Measurements from ENCODE around the gene LAGE3.

Gene LAGE3

GRCh38 chrX:154457491-154458115 is 21.5 kb downstream of the LAGE3 start:
- H3K4me3 ChIP-seq (ENCODE audit: low read depth, low read length), result peak overlapping the region; percentile 51
- peaks cover 3% of the 10 kb centered on the region; the same call in 1 of the 2 replicates for H3K4me1 ChIP-seq (ENCODE audit: control insufficient read depth, insufficient read depth, low read length)
- H3K9ac ChIP-seq (ENCODE audit: low read length), result peak overlapping the region; percentile 75
- peaks cover 24% of the 10 kb centered on the region; the same call in 1 of the 2 replicates for H3K9me3 ChIP-seq (ENCODE audit: control insufficient read depth, insufficient read depth, low read depth, low read length)
- H3K27ac ChIP-seq (ENCODE audit: low read depth, low read length), result no peak overlapping the region
- no peaks in the 10 kb centered on the region for H3K27me3 ChIP-seq (ENCODE audit: control insufficient read depth, insufficient read depth, low read length)
- peaks cover 18% of the 10 kb centered on the region for H3K36me3 ChIP-seq (ENCODE audit: control insufficient read depth, insufficient read depth, low read length)

GRCh38 chrX:154452823-154453222 is 26.3 kb downstream of the LAGE3 start:
- no peak overlapping the region for H3K9ac ChIP-seq (ENCODE audit: low read length)
- no peaks in the 10 kb centered on the region for H3K4me1 ChIP-seq (ENCODE audit: control insufficient read depth, insufficient read depth, low read length)
- H3K4me3 ChIP-seq (ENCODE audit: low read depth, low read length), result no peak overlapping the region
- H3K27ac ChIP-seq (ENCODE audit: low read depth, low read length), result no peak overlapping the region
- H3K36me3 ChIP-seq (ENCODE audit: control insufficient read depth, insufficient read depth, low read length), result peaks cover 35% of the 10 kb centered on the region
- peaks cover 14% of the 10 kb centered on the region; the same call in 1 of the 2 replicates for H3K9me3 ChIP-seq (ENCODE audit: control insufficient read depth, insufficient read depth, low read depth, low read length)
- no peaks in the 10 kb centered on the region for H3K27me3 ChIP-seq (ENCODE audit: control insufficient read depth, insufficient read depth, low read length)

DNA sequence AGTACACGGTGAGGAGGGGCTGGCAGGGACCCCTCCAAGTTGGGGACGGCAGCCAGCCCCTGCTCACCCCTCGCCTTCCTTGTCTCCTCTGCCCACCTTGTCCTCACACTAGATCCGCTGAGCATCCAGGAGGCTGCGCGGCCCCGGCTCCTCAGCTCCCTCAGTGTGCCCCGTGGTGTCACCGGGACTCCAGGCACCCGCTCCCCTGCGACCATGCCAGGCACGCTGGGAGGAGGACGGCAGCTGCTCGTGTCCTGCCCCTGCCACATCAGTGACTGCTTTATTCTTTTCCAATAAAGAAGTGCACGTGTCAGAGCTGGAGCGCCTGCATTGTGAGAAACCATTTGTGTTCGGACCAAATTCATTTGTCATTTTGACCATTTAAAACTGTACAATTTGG is 28.8 kb downstream of the LAGE3 start:
- Histone ChIP-seq H3K27me3 (ENCODE audit: control insufficient read depth, insufficient read depth, low read length) (no peaks in the 10 kb centered on the region), H3K36me3 (ENCODE audit: control insufficient read depth, insufficient read depth, low read length) (peaks cover 55% of the 10 kb centered on the region), H3K9me3 (ENCODE audit: control insufficient read depth, insufficient read depth, low read depth, low read length) (peaks cover 24% of the 10 kb centered on the region; the same call in 1 of the 2 replicates)

GRCh38 chrX:154449618-154450017 is 29.5 kb downstream of the LAGE3 start:
- H3K27ac ChIP-seq (ENCODE audit: low read depth, low read length), result no peak overlapping the region
- H3K36me3 ChIP-seq (ENCODE audit: control insufficient read depth, insufficient read depth, low read length), result peaks cover 55% of the 10 kb centered on the region
- H3K9me3 ChIP-seq (ENCODE audit: control insufficient read depth, insufficient read depth, low read depth, low read length), result peaks cover 29% of the 10 kb centered on the region; the same call in 1 of the 2 replicates
- no peaks in the 10 kb centered on the region for H3K27me3 ChIP-seq (ENCODE audit: control insufficient read depth, insufficient read depth, low read length)
- H3K4me1 ChIP-seq (ENCODE audit: control insufficient read depth, insufficient read depth, low read length), result 0 out of 2 replicates have a peak, but pooled peaks cover 2% of the 10 kb centered on the region
- no peak overlapping the region for H3K9ac ChIP-seq (ENCODE audit: low read length)
- no peak overlapping the region for H3K4me3 ChIP-seq (ENCODE audit: low read depth, low read length)

More for the DNA sequence above, 28.8 kb downstream of the LAGE3 start:
- Histone ChIP-seq H3K4me3 (ENCODE audit: low read depth, low read length) (no peak overlapping the region), H3K4me1 (ENCODE audit: control insufficient read depth, insufficient read depth, low read length) (no peaks in the 10 kb centered on the region), H3K27ac (ENCODE audit: low read depth, low read length) (no peak overlapping the region), H3K9ac (ENCODE audit: low read length) (no peak overlapping the region)

GRCh38 chrX:154448484-154448883 is 30.6 kb downstream of the LAGE3 start:
- 0 out of 2 replicates have a peak, but pooled peaks cover 4% of the 10 kb centered on the region for H3K4me1 ChIP-seq (ENCODE audit: control insufficient read depth, insufficient read depth, low read length)
- H3K4me3 ChIP-seq (ENCODE audit: low read depth, low read length), result no peak overlapping the region
- no peak overlapping the region for H3K9ac ChIP-seq (ENCODE audit: low read length)
- H3K36me3 ChIP-seq (ENCODE audit: control insufficient read depth, insufficient read depth, low read length), result peaks cover 55% of the 10 kb centered on the region
- no peaks in the 10 kb centered on the region for H3K27me3 ChIP-seq (ENCODE audit: control insufficient read depth, insufficient read depth, low read length)
- H3K27ac ChIP-seq (ENCODE audit: low read depth, low read length), result no peak overlapping the region
- peaks cover 30% of the 10 kb centered on the region; the same call in 1 of the 2 replicates for H3K9me3 ChIP-seq (ENCODE audit: control insufficient read depth, insufficient read depth, low read depth, low read length)

DNA sequence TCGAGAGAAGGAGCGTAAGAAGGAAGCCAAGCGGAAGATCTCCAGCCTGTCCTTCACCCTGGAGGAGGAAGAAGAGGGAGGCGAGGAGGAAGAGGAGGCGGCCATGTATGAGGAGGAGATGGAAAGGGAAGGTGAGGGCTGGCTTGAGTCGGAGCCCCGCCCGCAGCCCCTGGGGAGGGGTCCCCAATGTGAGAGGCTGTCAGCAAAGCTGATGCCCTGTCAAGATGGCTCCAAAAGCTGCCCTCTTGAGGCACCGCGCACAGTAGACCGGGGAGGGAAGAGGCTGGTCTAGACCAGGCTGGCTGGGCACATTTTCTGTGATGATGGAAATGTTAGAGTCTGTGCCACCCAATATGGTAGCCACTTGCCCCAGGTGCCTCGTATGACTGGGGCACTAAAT is 32.7 kb downstream of the LAGE3 start:
- H3K4me3 ChIP-seq (ENCODE audit: low read depth, low read length), result no peak overlapping the region
- peaks cover 31% of the 10 kb centered on the region; the same call in 1 of the 2 replicates for H3K9me3 ChIP-seq (ENCODE audit: control insufficient read depth, insufficient read depth, low read depth, low read length)
- no peak overlapping the region for H3K27ac ChIP-seq (ENCODE audit: low read depth, low read length)
- H3K27me3 ChIP-seq (ENCODE audit: control insufficient read depth, insufficient read depth, low read length), result no peaks in the 10 kb centered on the region
- peaks cover 65% of the 10 kb centered on the region for H3K36me3 ChIP-seq (ENCODE audit: control insufficient read depth, insufficient read depth, low read length)
- no peak overlapping the region for H3K9ac ChIP-seq (ENCODE audit: low read length)
- H3K4me1 ChIP-seq (ENCODE audit: control insufficient read depth, insufficient read depth, low read length), result peaks cover 8% of the 10 kb centered on the region; the same call in 1 of the 2 replicates

GRCh38 chrX:154445776-154446175 is 33.3 kb downstream of the LAGE3 start:
- H3K4me1 ChIP-seq (ENCODE audit: control insufficient read depth, insufficient read depth, low read length), result peaks cover 8% of the 10 kb centered on the region; the same call in 1 of the 2 replicates
- no peak overlapping the region for H3K4me3 ChIP-seq (ENCODE audit: low read depth, low read length)
- no peak overlapping the region for H3K27ac ChIP-seq (ENCODE audit: low read depth, low read length)
- no peak overlapping the region for H3K9ac ChIP-seq (ENCODE audit: low read length)
- peaks cover 32% of the 10 kb centered on the region; the same call in 1 of the 2 replicates for H3K9me3 ChIP-seq (ENCODE audit: control insufficient read depth, insufficient read depth, low read depth, low read length)
- no peaks in the 10 kb centered on the region for H3K27me3 ChIP-seq (ENCODE audit: control insufficient read depth, insufficient read depth, low read length)
- H3K36me3 ChIP-seq (ENCODE audit: control insufficient read depth, insufficient read depth, low read length), result peaks cover 66% of the 10 kb centered on the region

DNA sequence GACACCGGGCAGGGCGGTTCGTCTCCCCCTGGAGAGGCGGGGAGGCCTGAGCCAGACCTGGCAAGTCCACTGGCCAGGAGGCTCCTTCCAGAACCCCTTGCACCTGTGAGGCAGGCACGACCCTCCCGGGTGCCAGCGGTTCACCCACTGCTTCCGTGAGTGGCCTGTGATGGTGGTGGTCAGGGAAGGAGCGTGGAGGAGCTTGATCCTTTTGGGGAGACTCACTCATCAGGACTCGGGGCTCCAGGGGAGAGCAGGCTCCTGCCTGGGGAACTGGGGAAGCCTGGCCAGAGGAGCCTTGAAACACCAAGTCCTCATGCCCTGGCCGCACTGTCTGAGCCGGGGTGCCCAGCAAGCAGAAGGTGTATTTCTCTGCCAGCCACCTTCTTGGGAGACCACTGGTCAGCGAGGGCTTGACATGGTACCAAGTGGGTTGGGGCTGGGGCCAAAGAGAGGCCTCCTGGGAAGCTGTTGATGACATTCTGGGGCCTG is 34.3 kb downstream of the LAGE3 start:
- peak overlapping the region; percentile 72 for H3K4me3 ChIP-seq (ENCODE audit: low read depth, low read length)
- peak overlapping the region; percentile 66 for H3K9ac ChIP-seq (ENCODE audit: low read length)
- peaks cover 8% of the 10 kb centered on the region; the same call in 1 of the 2 replicates for H3K4me1 ChIP-seq (ENCODE audit: control insufficient read depth, insufficient read depth, low read length)
- H3K27me3 ChIP-seq (ENCODE audit: control insufficient read depth, insufficient read depth, low read length), result no peaks in the 10 kb centered on the region
- H3K9me3 ChIP-seq (ENCODE audit: control insufficient read depth, insufficient read depth, low read depth, low read length), result peaks cover 35% of the 10 kb centered on the region; the same call in 1 of the 2 replicates
- H3K27ac ChIP-seq (ENCODE audit: low read depth, low read length), result no peak overlapping the region; the same call in 1 of the 2 replicates
- H3K36me3 ChIP-seq (ENCODE audit: control insufficient read depth, insufficient read depth, low read length), result peaks cover 67% of the 10 kb centered on the region

GRCh38 chrX:154443992-154444754 is 34.9 kb downstream of the LAGE3 start, which contains the start of gene FAM50A:
TSS of gene FAM50A (plus strand) at chrX:154444141. CDS start at chrX:154444236, 95 bp downstream.
- H3K27ac ChIP-seq (ENCODE audit: low read depth, low read length), result no peak within 1 kb of the TSS; the same call in 1 of the 2 replicates

GRCh38 chrX:154443479-154443910 is 35.6 kb downstream of the LAGE3 start:
- peaks cover 9% of the 10 kb centered on the region; the same call in 1 of the 2 replicates for H3K4me1 ChIP-seq (ENCODE audit: control insufficient read depth, insufficient read depth, low read length)
- peak overlapping the region; percentile 58 for H3K4me3 ChIP-seq (ENCODE audit: low read depth, low read length)
- no peaks in the 10 kb centered on the region for H3K27me3 ChIP-seq (ENCODE audit: control insufficient read depth, insufficient read depth, low read length)
- H3K9ac ChIP-seq (ENCODE audit: low read length), result peak overlapping the region; percentile 38
- H3K36me3 ChIP-seq (ENCODE audit: control insufficient read depth, insufficient read depth, low read length), result peaks cover 64% of the 10 kb centered on the region
- H3K27ac ChIP-seq (ENCODE audit: low read depth, low read length), result no peak overlapping the region
- H3K9me3 ChIP-seq (ENCODE audit: control insufficient read depth, insufficient read depth, low read depth, low read length), result peaks cover 36% of the 10 kb centered on the region; the same call in 1 of the 2 replicates

More at GRCh38 chrX:154443992-154444754, 34.9 kb downstream of the LAGE3 start, which contains the start of gene FAM50A:
- H3K27me3 ChIP-seq (ENCODE audit: control insufficient read depth, insufficient read depth, low read length), result no peaks in the 10 kb centered on the region
- peak within 1 kb of the TSS; percentile 72 for H3K4me3 ChIP-seq (ENCODE audit: low read depth, low read length)
- peaks cover 8% of the 10 kb centered on the region; the same call in 1 of the 2 replicates for H3K4me1 ChIP-seq (ENCODE audit: control insufficient read depth, insufficient read depth, low read length)
- peak within 1 kb of the TSS; percentile 66 for H3K9ac ChIP-seq (ENCODE audit: low read length)
- H3K9me3 ChIP-seq (ENCODE audit: control insufficient read depth, insufficient read depth, low read depth, low read length), result peaks cover 34% of the 10 kb centered on the region; the same call in 1 of the 2 replicates
- peaks cover 65% of the 10 kb centered on the region for H3K36me3 ChIP-seq (ENCODE audit: control insufficient read depth, insufficient read depth, low read length)
